CMK (cell line): ENCODE results near the gene TRERF1.
A peak's percentile ranks its signal among the peaks of the same experiment; 100 is the strongest.

Experiments
- DNase-seq: peaks from one replicate; pipeline ENCODE4 v3.0.0-alpha.2; 2010; ENCODE audit warnings: low read depth

Gene TRERF1

GRCh38 chr6:42271834-42272805 is 179.6 kb downstream of the TRERF1 start:
- no peak for DNase-seq

GRCh38 chr6:42269974-42270510 is 181.7 kb downstream of the TRERF1 start:
- DNase-seq, result no peak

DNA sequence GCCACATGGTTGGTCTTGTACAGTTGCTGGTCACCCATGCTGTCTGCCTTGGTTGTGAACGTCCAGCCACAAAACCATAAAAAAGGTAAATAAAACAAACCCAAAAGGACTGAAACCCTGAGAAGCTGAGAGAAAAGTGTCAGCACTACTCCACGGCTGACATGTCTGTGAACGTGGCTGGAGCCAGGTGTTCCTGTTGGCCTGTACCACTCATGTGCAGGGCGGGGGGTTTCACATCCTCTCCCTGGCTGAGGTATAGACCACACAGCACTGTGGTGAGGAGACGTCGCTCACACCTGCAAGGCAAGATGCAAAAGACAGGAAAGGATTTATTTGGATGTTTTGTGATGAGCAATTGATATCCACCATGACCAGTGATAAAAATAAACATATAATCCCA is 182.2 kb downstream of the TRERF1 start:
- no peak for DNase-seq

DNA sequence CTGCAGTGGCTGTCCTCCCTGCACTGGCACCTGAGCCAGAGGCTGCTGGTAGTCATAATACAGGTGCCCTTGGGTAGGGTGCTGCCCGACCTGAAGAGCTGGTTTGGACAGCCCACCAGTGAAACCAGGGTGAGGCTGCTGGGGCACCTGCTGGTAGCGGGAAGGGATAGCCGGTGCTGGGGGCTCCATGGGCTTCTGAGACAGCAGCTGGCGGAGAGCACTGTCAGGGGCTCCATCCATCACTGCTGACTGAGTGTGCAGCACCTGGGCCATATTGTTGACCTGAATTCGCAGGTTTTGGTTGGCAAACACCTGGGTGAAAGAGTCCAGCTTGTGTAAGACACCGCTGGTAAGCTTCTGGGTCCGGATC is 182.9 kb downstream of the TRERF1 start:
- DNase-seq, result no peak

GRCh38 chr6:42268016-42268834 is 183.5 kb downstream of the TRERF1 start:
- DNase-seq, result no peak

- DNase-seq, result no peak
Measured at GRCh38 chr6:42266538-42266937, 185.2 kb downstream of the TRERF1 start.

DNA sequence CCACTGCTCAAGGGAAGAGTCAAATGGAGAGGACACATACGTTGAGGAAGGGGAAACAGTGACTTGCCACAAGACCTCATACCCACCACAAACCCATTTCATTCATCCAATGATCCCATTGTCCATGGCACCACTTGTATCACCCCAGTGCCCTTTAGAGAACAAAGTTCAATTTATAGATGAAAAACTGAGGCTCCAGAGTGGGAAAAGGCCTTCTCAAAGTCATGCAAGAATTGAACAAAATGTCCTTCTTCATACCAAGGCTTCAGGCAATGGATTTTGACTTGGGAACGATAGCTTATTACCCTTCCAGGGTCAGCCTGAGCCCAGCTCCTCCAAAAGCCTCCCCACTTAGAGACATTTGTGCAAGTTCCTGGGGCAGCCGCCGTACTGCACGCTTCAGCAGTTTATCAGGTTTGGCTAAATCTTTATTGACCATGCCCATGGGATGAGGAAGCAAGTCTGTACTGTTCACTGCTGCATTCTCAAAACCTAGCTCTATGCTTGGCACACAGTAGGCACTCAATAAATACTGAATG is 186.8 kb downstream of the TRERF1 start:
- no peak for DNase-seq

DNA sequence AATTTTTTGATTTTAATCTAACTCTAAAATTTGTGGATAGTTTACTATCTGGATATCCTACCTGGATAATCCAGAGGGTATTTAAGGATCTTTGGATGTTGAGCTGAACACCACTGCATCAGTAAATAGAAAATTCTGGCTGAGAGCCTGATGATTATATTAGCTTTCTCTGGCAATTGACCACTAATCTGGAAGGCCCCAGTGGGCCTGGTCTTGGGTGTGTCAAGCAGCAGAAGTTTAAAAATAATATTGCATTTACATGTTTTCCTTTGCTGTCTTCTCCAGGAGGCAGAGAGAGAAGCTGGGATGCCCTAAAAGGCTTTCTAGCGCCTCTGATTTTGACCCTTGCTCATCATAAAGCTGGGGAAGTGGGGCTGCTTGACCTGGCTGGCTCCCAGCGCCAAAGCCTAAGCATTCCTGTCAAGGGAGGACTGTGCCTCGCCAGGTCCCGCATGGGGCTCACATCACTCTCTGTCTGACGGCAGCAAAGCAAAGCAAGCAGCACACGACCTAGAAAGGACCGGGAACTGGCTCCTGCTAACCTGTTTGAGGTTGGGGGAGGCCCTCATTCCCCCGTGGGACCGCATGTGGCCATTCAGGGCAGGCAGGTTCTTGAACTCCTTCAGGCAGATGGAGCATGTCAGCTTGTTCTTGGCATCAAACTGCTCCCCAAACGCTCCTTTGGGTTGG is 187.4 kb downstream of the TRERF1 start:
- no peak for DNase-seq

- no peak for DNase-seq
Measured at GRCh38 chr6:42263165-42263728, 188.5 kb downstream of the TRERF1 start.

DNA sequence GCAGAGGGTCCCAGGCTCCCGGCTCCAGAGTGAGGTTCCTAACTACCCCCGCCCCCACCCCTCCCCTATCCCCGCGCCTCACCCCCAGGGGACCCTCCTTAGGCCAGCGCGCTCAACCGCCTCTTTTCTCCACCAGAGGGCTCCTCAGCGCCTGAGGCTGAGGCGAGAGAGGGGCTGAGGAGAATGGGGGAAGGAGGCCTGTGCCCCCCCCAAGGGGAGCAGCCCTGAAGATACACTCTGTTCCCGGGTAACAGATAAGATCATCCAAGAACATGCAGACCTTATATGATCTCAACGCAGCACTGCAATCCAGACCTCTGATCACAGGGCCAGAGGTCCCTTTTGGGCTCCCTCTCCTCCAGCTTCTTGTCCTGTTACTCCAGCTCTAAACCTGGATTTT is 190.8 kb downstream of the TRERF1 start:
- DNase-seq, result peak; percentile 42

DNA sequence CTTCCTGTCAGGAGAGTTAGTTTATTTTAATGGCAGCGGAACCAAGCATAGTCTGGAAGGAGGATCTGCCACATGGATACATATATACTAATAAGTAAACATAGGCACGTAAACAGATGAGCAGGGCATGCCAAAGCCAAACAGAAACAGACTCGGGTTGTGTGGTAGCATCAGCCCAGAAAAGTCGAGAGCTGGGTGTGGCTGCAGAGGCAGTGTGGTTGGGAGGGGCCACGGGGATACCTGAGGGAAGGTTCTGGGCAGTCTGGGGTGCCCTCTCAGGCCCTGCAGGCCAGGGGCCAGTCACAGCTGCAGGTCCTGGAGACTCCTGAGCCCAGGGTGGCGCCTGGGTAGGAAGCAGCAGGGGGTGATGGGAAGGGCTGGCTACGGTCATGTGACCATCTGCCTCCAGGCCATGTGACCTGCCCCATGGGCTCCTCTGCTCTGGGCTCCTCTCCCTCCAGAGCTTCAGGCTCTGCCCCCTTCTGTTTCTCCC is 191.3 kb downstream of the TRERF1 start:
- peak; percentile 89 for DNase-seq

DNA sequence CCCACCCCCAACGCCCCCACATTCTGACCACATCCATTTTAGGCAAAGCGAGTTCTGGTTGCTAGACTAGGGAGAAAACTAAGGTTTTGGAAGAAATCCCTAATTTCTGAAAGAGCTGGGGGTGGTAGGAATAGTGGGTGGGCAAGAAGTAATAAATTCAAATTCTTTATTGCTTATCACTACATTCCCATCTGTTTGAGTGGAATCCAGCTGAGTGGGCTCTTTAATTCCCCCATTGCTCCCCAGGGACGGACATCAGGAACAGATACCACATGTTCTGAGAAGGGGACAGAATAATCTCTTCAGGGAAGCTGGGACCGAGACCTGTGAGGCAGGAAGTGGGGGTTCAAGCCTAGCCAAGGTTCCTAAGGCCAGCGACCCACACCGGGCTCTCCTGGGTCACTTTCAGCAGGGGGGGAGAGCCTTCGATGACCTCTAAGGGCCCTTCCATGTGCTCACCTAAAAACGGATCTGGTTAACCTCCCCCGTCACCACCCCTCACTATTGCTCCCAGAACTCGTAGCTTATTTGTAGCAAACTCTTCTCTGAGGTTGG is 191.8 kb downstream of the TRERF1 start:
- no peak for DNase-seq

- DNase-seq, result no peak
Measured at GRCh38 chr6:42259286-42259685, 192.4 kb downstream of the TRERF1 start.

DNA sequence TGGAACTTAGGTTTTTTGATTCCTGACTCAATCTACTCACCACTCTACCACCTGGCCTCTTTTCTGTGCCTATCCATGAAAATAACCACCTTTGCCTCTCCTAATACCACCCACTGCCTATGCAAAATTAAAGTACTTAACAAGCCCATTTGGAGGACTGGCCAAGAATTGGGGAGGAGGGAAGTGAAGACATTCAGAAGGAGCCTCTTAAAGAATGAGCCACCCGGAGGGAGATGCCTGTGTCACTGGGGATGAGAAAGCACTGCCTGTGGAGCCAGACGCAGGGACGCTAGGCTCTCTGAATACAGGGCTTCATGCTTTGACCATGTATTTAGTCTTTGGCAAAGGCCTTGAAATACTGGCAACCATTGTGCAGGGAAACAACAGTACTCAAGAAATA is 194.1 kb downstream of the TRERF1 start:
- DNase-seq, result no peak

GRCh38 chr6:42257063-42257462 is 194.7 kb downstream of the TRERF1 start:
- no peak for DNase-seq

- no peak for DNase-seq
Measured at GRCh38 chr6:42255050-42255449, 196.7 kb downstream of the TRERF1 start.

- DNase-seq, result no peak
Measured at GRCh38 chr6:42254505-42254904, 197.2 kb downstream of the TRERF1 start.

GRCh38 chr6:42251911-42252637 is 199.7 kb downstream of the TRERF1 start:
- DNase-seq, result no peak

DNA sequence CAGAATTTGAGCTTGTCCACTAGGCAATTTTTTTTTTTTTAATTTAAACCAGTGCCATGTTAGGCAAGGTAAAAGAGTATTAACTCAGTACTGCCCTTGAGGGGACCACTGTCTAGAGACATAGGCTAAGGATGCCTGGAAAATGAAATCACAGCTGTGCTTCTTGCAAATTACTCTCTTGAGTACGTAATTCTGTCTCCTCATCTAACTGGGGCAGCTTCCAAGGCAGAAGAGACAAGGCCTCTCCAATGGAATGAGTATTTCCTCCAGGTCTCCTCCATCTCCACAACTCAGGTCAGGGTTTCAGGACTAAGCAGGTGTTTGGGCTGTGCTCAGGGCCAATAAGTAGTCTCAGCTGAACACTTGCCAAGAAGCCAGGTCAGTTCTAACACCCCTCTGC is 200.2 kb downstream of the TRERF1 start:
- no peak for DNase-seq

GRCh38 chr6:42250274-42250931 is 201.3 kb downstream of the TRERF1 start:
- no peak for DNase-seq
